ENCODE results near the gene NCKAP5. TPM values are rescaled to one million over a fixed set of nuclear protein-coding genes. Genes with fewer than 3 reads are reported as not detected.

The NCKAP5 gene
- total and polyA plus RNA-seq, 9 of the 15 experiments (the other 6 are each of a cell fraction or from before 2014, with no cell fraction given) = not detected

- TF ChIP-seq RBBP5 (IDR thresholded peaks at IDR 0.05; ENCODE audit: borderline replicate concordance, insufficient read depth, low read length, poor library complexity, severe bottlenecking) = no peak
- TF ChIP-seq FOXA3 (CRISPR knock-in tag; conservative IDR thresholded peaks at IDR 0.05 in 1 of 2, IDR thresholded peaks at IDR 0.05 in 1 of 2) = no peak
- TF ChIP-seq ZNF143 (CRISPR knock-in tag; IDR thresholded peaks at IDR 0.05) = no peak
- no peak for TF ChIP-seq FOXP1 (CRISPR knock-in tag; IDR thresholded peaks at IDR 0.05)
- TF ChIP-seq HCFC1 (IDR thresholded peaks at IDR 0.05; ENCODE audit: low read depth, low read length) = no peak
- no peak for TF ChIP-seq CHD7 (IDR thresholded peaks at IDR 0.05; ENCODE audit: low read depth, low read length)
- TF ChIP-seq HINFP (tag; conservative IDR thresholded peaks at IDR 0.05; ENCODE audit: low read depth) = no peak
- TF ChIP-seq CTCFL (IDR thresholded peaks at IDR 0.05; ENCODE audit: borderline replicate concordance, insufficient read depth, low read depth, low read length, poor library complexity, severe bottlenecking) = no peak
- TF ChIP-seq ZNF589 (CRISPR knock-in tag; IDR thresholded peaks at IDR 0.05; ENCODE audit: low read depth) = no peak
- TF ChIP-seq E2F3 (CRISPR knock-in tag; IDR thresholded peaks at IDR 0.05) = no peak
Observed at GRCh38 chr2:133525090-133525489, 43.2 kb downstream of the NCKAP5 start (continued).

All from K562 (cell line).